ENCODE data around the gene BRD7. TPM values are rescaled to one million over a fixed set of nuclear protein-coding genes. Genes with fewer than 3 reads are reported as not detected.

The BRD7 gene
- total RNA-seq, 1 donor from 2014 or later = 61.3 TPM

- no peak for DNase-seq (ENCODE audit: low read depth)
- peaks cover 3% of the 10 kb centered on the region for H3K36me3 ChIP-seq (ENCODE audit: control insufficient read depth, insufficient read depth, low read length)
- H3K27me3 ChIP-seq (ENCODE audit: control insufficient read depth, insufficient read depth, low read length) = no peaks in the 10 kb centered on the region
- no peak for TF ChIP-seq CTCF (IDR thresholded peaks at IDR 0.05; ENCODE audit: insufficient read depth, low read length, poor library complexity, severe bottlenecking)
- H3K4me3 ChIP-seq (ENCODE audit: low read depth, low read length) = no peak overlapping the region
Measured at GRCh38 chr16:50316848-50317630, 51.7 kb downstream of the BRD7 start.

GRCh38 chr16:50316102-50316847 is 52.5 kb downstream of the BRD7 start:
- Histone ChIP-seq H3K36me3 (ENCODE audit: control insufficient read depth, insufficient read depth, low read length) (peaks cover 3% of the 10 kb centered on the region), H3K4me3 (ENCODE audit: low read depth, low read length) (no peak overlapping the region), H3K27me3 (ENCODE audit: control insufficient read depth, insufficient read depth, low read length) (no peaks in the 10 kb centered on the region)
- DNase-seq (ENCODE audit: low read depth) = no peak
- no peak for TF ChIP-seq CTCF (IDR thresholded peaks at IDR 0.05; ENCODE audit: insufficient read depth, low read length, poor library complexity, severe bottlenecking)

- no peak for TF ChIP-seq CTCF (IDR thresholded peaks at IDR 0.05; ENCODE audit: insufficient read depth, low read length, poor library complexity, severe bottlenecking)
- no peak for DNase-seq (ENCODE audit: low read depth)
- Histone ChIP-seq H3K27me3 (ENCODE audit: control insufficient read depth, insufficient read depth, low read length) (no peaks in the 10 kb centered on the region), H3K4me3 (ENCODE audit: low read depth, low read length) (no peak overlapping the region), H3K36me3 (ENCODE audit: control insufficient read depth, insufficient read depth, low read length) (peaks cover 3% of the 10 kb centered on the region)
Measured at GRCh38 chr16:50315346-50315997, 53.3 kb downstream of the BRD7 start.

DNA sequence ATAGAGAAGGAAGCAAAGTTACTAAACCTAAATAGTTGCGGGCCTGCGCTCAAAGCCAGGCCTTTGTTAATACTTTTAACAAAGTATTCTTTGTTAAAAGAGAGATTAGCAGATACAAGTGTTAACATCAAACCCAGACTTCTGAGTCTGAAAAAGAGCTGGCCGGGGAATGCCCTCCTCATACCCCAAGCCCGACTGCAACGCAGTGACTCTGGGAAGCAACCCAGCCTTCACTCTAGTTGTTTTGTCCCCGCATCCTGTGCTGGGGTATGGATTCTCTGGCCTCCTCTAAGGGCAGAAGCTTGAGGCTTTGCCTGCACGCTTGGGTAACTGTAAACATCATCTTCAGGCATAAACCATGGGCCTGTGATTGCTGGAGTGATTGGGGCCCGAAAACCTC is 54.1 kb downstream of the BRD7 start:
- no peaks in the 10 kb centered on the region for H3K27me3 ChIP-seq (ENCODE audit: control insufficient read depth, insufficient read depth, low read length)
- peaks cover 3% of the 10 kb centered on the region for H3K36me3 ChIP-seq (ENCODE audit: control insufficient read depth, insufficient read depth, low read length)
- H3K4me3 ChIP-seq (ENCODE audit: low read depth, low read length) = no peak overlapping the region
- no peak for TF ChIP-seq CTCF (IDR thresholded peaks at IDR 0.05; ENCODE audit: insufficient read depth, low read length, poor library complexity, severe bottlenecking)
- no peak for DNase-seq (ENCODE audit: low read depth)

- Histone ChIP-seq H3K36me3 (ENCODE audit: control insufficient read depth, insufficient read depth, low read length) (peaks cover 3% of the 10 kb centered on the region), H3K27me3 (ENCODE audit: control insufficient read depth, insufficient read depth, low read length) (no peaks in the 10 kb centered on the region), H3K4me3 (ENCODE audit: low read depth, low read length) (no peak overlapping the region)
- TF ChIP-seq CTCF (IDR thresholded peaks at IDR 0.05; ENCODE audit: insufficient read depth, low read length, poor library complexity, severe bottlenecking) = no peak
- DNase-seq (ENCODE audit: low read depth) = no peak
Measured at GRCh38 chr16:50313596-50314478, 55.0 kb downstream of the BRD7 start.

Data from kidney epithelial cell (primary cell).